GM13976 (cell line): Measurements from ENCODE around the gene S100A7A.
A peak's percentile ranks its signal among the peaks of the same experiment; 100 is the strongest.

Experiments used
- DNase-seq: peaks from one replicate; pipeline ENCODE4 v3.0.0; 2012; ENCODE audit warnings: low spot score
- CTCF ChIP-seq: IDR thresholded peaks from 2 replicates; pipeline ENCODE4 v1.5.1; 2012; ENCODE audit warnings: borderline replicate concordance, mild to moderate bottlenecking; ENCODE audit not compliant: insufficient read depth; ENCODE audit errors: extremely low read depth, missing control alignments, control extremely low read depth
- in situ Hi-C: fragments of 300-500 bp; cut with MboI; formaldehyde crosslinking; loops from one replicate; pipeline ENCODE4 v1.12.0; 2022; ENCODE audit warnings: low sequenced_read_pairs, mixed read lengths, inconsistent platforms; ENCODE audit not compliant: unreplicated experiment

The S100A7A gene

GRCh38 chr1:153393926-153394325 is 22.4 kb upstream of the S100A7A start:
- no peak for DNase-seq
- no peak for TF ChIP-seq CTCF
- in situ Hi-C loops = no loop called here

GRCh38 chr1:153394391-153394790 is 21.9 kb upstream of the S100A7A start:
- TF ChIP-seq CTCF = no peak
- DNase-seq = no peak
- in situ Hi-C loops = no loop called here

GRCh38 chr1:153395136-153395685 is 21.1 kb upstream of the S100A7A start:
- DNase-seq = no peak
- TF ChIP-seq CTCF = no peak
- in situ Hi-C loops = no loop called here

- DNase-seq = no peak
- no peak for TF ChIP-seq CTCF
- in situ Hi-C loops = no loop called here
Observed at GRCh38 chr1:153395776-153396175, 20.5 kb upstream of the S100A7A start.

GRCh38 chr1:153396461-153396860 is 19.9 kb upstream of the S100A7A start:
- no peak for DNase-seq
- in situ Hi-C loops = no loop called here
- TF ChIP-seq CTCF = no peak

- in situ Hi-C loops = no loop called here
- DNase-seq = peak; percentile 16
- TF ChIP-seq CTCF = no peak
Observed at GRCh38 chr1:153397051-153397923, 19.0 kb upstream of the S100A7A start.
